SK-N-MC (cell line): Measurements from ENCODE around the gene BCAP31.

Source experiments
- EZH2 ChIP-seq: fragments of 200-600 bp; sonication (generic); IDR thresholded peaks from one replicate; pipeline ENCODE4 v1.6.1; 2017; ENCODE audit warnings: antibody characterized with exemption
- FOXP2 ChIP-seq: optimal IDR thresholded peaks from 2 replicates; pipeline ENCODE3; 2011; ENCODE audit warnings: mild to moderate bottlenecking, moderate library complexity; ENCODE audit not compliant: insufficient read depth; ENCODE audit errors: extremely low read length, control extremely low read depth
- POLR2AphosphoS5 ChIP-seq: IDR thresholded peaks from 2 replicates; pipeline ENCODE4 v1.6.1; 2012; ENCODE audit warnings: mild to moderate bottlenecking, low read depth, low read length, borderline replicate concordance

GRCh38 chrX:153772316-153773217, 48.4 kb upstream of the BCAP31 start:
- TF ChIP-seq POLR2AphosphoS5, result no peak
- TF ChIP-seq EZH2, result no peak
- no peak for TF ChIP-seq FOXP2
